T-helper 2 cell treated with Interferon-gamma antibody and Interleukin-4, amounts not matched to agents 100 ng/mL and 5 ng/mL, for 36 hours (primary cell): ENCODE data around the gene AHNAK. TPM values are rescaled to one million over a fixed set of nuclear protein-coding genes. Genes with fewer than 3 reads are reported as not detected.
"Not testable (repeated sequence)": the region's sequence is repeated elsewhere in the genome, so short reads cannot be mapped to it uniquely, and the experiment has no call there.

ENCODE experiments used
- intact Hi-C: fragments of 100-400 bp; cut with micrococcal nuclease; formaldehyde crosslinking; loops from one replicate; pipeline ENCODE4 v1.15.1; 2023
- total RNA-seq: library from RNA; stranded (reverse); gene quantifications from 2 replicates; pipeline ENCODE4 v1.2.3, GENCODE V29; 2022

The AHNAK gene
- total RNA-seq, 1 donor from 2014 or later = 288 TPM

- intact Hi-C loops = loop anchor here (1.0 to 5.0 kb wide), 4 partner anchors 17 to 269 kb away; partner anchors contain the start of genes AHNAK and TUT1
These were observed 27.2 kb upstream of the AHNAK start, which contains the start of gene EEF1G for GRCh38 chr11:62573592-62574362. Gene EEF1G, minus strand, starts transcription at chr11:62573891. Its CDS starts 49 bp downstream, at chr11:62573842.

GRCh38 chr11:62573006-62573591, 26.5 kb upstream of the AHNAK start:
- intact Hi-C loops = loop anchor here (1.0 to 5.0 kb wide), 3 partner anchors 17 to 269 kb away; partner anchors contain the start of gene AHNAK

- intact Hi-C loops = loop anchor here (5.0 kb wide), 1 partner anchor 270 kb away; no protein-coding TSS in a partner anchor
These were observed 25.8 kb upstream of the AHNAK start for GRCh38 chr11:62572431-62572830.

GRCh38 chr11:62571493-62571892, 24.9 kb upstream of the AHNAK start:
- intact Hi-C loops = loop anchor here (5.0 kb wide), 1 partner anchor 271 kb away; no protein-coding TSS in a partner anchor

- intact Hi-C loops = loop anchor here (5.0 kb wide), 1 partner anchor 271 kb away; no protein-coding TSS in a partner anchor
These were observed 24.3 kb upstream of the AHNAK start for GRCh38 chr11:62570903-62571302.

GRCh38 chr11:62569611-62570010, 23.0 kb upstream of the AHNAK start:
- intact Hi-C loops = loop anchor here (5.0 kb wide), 1 partner anchor 273 kb away; no protein-coding TSS in a partner anchor

- intact Hi-C loops = no loop called here
These were observed 20.5 kb upstream of the AHNAK start for GRCh38 chr11:62567018-62567633.

- intact Hi-C loops = no loop called here
These were observed 19.6 kb upstream of the AHNAK start for GRCh38 chr11:62566247-62566646.

- intact Hi-C loops = no loop called here
These were observed 18.6 kb upstream of the AHNAK start for GRCh38 chr11:62565100-62565802.

- intact Hi-C loops = not testable (repeated sequence)
These were observed 15.1 kb upstream of the AHNAK start for GRCh38 chr11:62561677-62562230.

GRCh38 chr11:62560566-62561103, 14.0 kb upstream of the AHNAK start:
- intact Hi-C loops = loop anchor here (1.0 kb wide), 2 partner anchors 18 to 166 kb away; no protein-coding TSS in a partner anchor

GRCh38 chr11:62559626-62560025, 13.0 kb upstream of the AHNAK start:
- intact Hi-C loops = loop anchor here (1.0 to 10.0 kb wide), 3 partner anchors 17 to 435 kb away; partner anchors contain the start of gene INCENP

GRCh38 chr11:62559204-62559603, 12.6 kb upstream of the AHNAK start:
- intact Hi-C loops = loop anchor here (10.0 kb wide), 1 partner anchor 434 kb away; the partner anchor contains the start of gene INCENP

- intact Hi-C loops = loop anchor here (10.0 kb wide), 1 partner anchor 434 kb away; the partner anchor contains the start of gene INCENP
These were observed 12.1 kb upstream of the AHNAK start for GRCh38 chr11:62558669-62559068.

GRCh38 chr11:62556875-62557631, 10.4 kb upstream of the AHNAK start:
- intact Hi-C loops = loop anchor here (1.0 to 10.0 kb wide), 4 partner anchors 16 to 432 kb away; partner anchors contain the start of genes EEF1G and INCENP

- intact Hi-C loops = loop anchor here (1.0 to 10.0 kb wide), 3 partner anchors 17 to 431 kb away; partner anchors contain the start of genes EEF1G and INCENP
These were observed 9.7 kb upstream of the AHNAK start for GRCh38 chr11:62556108-62556874.

GRCh38 chr11:62555464-62556107, 9.0 kb upstream of the AHNAK start:
- intact Hi-C loops = loop anchor here (1.0 to 10.0 kb wide), 4 partner anchors 18 to 431 kb away; partner anchors contain the start of genes EEF1G, INCENP and TUT1
